CD8-positive, alpha-beta memory T cell (primary cell): ENCODE measurements around the gene RSAD2. TPM values are rescaled to one million over a fixed set of nuclear protein-coding genes. Genes with fewer than 3 reads are reported as not detected.

Experiments used
- CTCF ChIA-PET: fragments of 350-600 bp; sonication (Branson Sonifier 250); formaldehyde crosslinking; loops from one replicate; lab custom pipeline; 2021; ENCODE audit warnings: antibody characterized with exemption; lab: Charles Lee
- POLR2A ChIA-PET: fragments of 350-600 bp; sonication (Branson Sonifier 250); formaldehyde crosslinking; loops from one replicate; lab custom pipeline; 2021; ENCODE audit warnings: antibody characterized with exemption; lab: Charles Lee
- DNase-seq, 5 donors: peaks; one replicate each; pipeline versions ENCODE4 v3.0.0 to v3.0.0-alpha.2; 2020 to 2022; ENCODE audit warnings: mixed read lengths in 1 of 5
- H3K27ac ChIP-seq: one replicate; pipeline ENCODE4 v1.7.0; 2013; ENCODE audit warnings: low read depth, mild to moderate bottlenecking, low read length, moderate library complexity
- H3K27me3 ChIP-seq: 2 replicates; pipeline ENCODE4 v1.7.0; 2013; ENCODE audit warnings: low read length, mild to moderate bottlenecking; ENCODE audit not compliant: insufficient read depth, poor library complexity, severe bottlenecking
- H3K36me3 ChIP-seq: 2 replicates; pipeline ENCODE4 v1.7.0; 2013; ENCODE audit warnings: mild to moderate bottlenecking, low read length, moderate library complexity; ENCODE audit not compliant: insufficient read depth
- H3K4me1 ChIP-seq: 2 replicates; pipeline ENCODE4 v1.7.0; 2013; ENCODE audit warnings: mild to moderate bottlenecking, low read length, moderate library complexity; ENCODE audit not compliant: insufficient read depth
- H3K4me3 ChIP-seq: 2 replicates; pipeline ENCODE4 v1.7.0; 2013; ENCODE audit warnings: mild to moderate bottlenecking, low read length
- H3K9me3 ChIP-seq: 2 replicates; pipeline ENCODE4 v1.7.0; 2013; ENCODE audit warnings: mild to moderate bottlenecking, low read length
- H3K27ac Mint-ChIP-seq, 8 donors: one replicate each; pipeline ENCODE4 v1.8.0; 2020 to 2021; ENCODE audit warnings: mixed read lengths in 8 of 8, mild to moderate bottlenecking in 6 of 8, inconsistent platforms in 3 of 8, moderate library complexity in 3 of 8
- H3K27me3 Mint-ChIP-seq, 2 donors: one replicate each; pipeline ENCODE4 v1.8.0; 2020 to 2021; ENCODE audit warnings: mixed read lengths in 2 of 2, mild to moderate bottlenecking in 1 of 2, moderate library complexity in 1 of 2
- H3K36me3 Mint-ChIP-seq, 3 donors: one replicate each; pipeline ENCODE4 v1.8.0; 2020 to 2021; ENCODE audit warnings: mixed read lengths in 3 of 3, inconsistent platforms in 1 of 3, mild to moderate bottlenecking in 1 of 3
- H3K4me1 Mint-ChIP-seq, 3 donors: one replicate each; pipeline ENCODE4 v1.8.0; 2020 to 2021; ENCODE audit warnings: mixed read lengths in 3 of 3, inconsistent platforms in 1 of 3, mild to moderate bottlenecking in 1 of 3
- H3K4me3 Mint-ChIP-seq, 7 donors: one replicate each; pipeline ENCODE4 v1.8.0; 2020 to 2021; ENCODE audit warnings: mixed read lengths in 7 of 7, mild to moderate bottlenecking in 6 of 7, moderate library complexity in 4 of 7, inconsistent platforms in 2 of 7
- H3K9me3 Mint-ChIP-seq, 5 donors: one replicate each; pipeline ENCODE4 v1.8.0; 2020 to 2022; ENCODE audit warnings: mixed read lengths in 5 of 5, mild to moderate bottlenecking in 3 of 5, moderate library complexity in 2 of 5, inconsistent platforms in 1 of 5
- polyA plus RNA-seq: library from polyadenylated mRNA; unstranded; fragments of 300-500 nt; fragmentation: Illumina TruSeq; gene quantifications from one replicate; pipeline ENCODE4 v1.2.3, GENCODE V29; 2021
- total RNA-seq, 2 experiments: library from RNA; stranded (reverse); gene quantifications; one replicate each; pipeline ENCODE4 v1.2.3, GENCODE V29; 2021

RSAD2 gene
- total and polyA plus RNA-seq, 3 experiments from 2014 or later: 0.85 to 7.6 (median 1.00) TPM

- Histone ChIP-seq H3K4me1 (peaks cover 72% of the 10 kb centered on the region), H3K27ac (no peak overlapping the region), H3K9me3 (no peaks in the 10 kb centered on the region), H3K27me3 (no peaks in the 10 kb centered on the region), H3K4me3 (no peak overlapping the region), H3K36me3 (no peaks in the 10 kb centered on the region)
- DNase-seq: no peak
- Mint-ChIP-seq H3K4me3 (peak overlapping the region in 4 of 7 donors; percentile 32 to 83 (median 54)), H3K36me3 (peaks cover 0 to 3% (median 0%) of the 10 kb centered on the region in 3 donors), H3K27ac (peak overlapping the region in 3 of 8 donors; percentile 5 to 78 (median 55)), H3K4me1 (peaks cover 53 to 75% (median 73%) of the 10 kb centered on the region in 3 donors), H3K9me3 (no peaks in the 10 kb centered on the region), H3K27me3 (peaks cover 0 to 4% of the 10 kb centered on the region in 2 donors)
- POLR2A ChIA-PET: interaction anchor here (0.7 kb wide), 1 partner anchor 8 kb away, joined by 3 read pairs; no protein-coding TSS in a partner anchor
- CTCF ChIA-PET: interaction anchor here (1.8 to 6.3 kb wide), 4 partner anchors 9 to 50 kb away, joined by 9 to 68 read pairs (median 24); partner anchors contain the start of genes CMPK2 and RSAD2
Measured at GRCh38 chr2:6915399-6915798, 37.8 kb downstream of the RSAD2 start.

GRCh38 chr2:6916224-6916623 is 38.6 kb downstream of the RSAD2 start:
- peak overlapping the region; percentile 63 to 84 (median 76) for H3K4me3 Mint-ChIP-seq
- Histone ChIP-seq H3K9me3 (no peaks in the 10 kb centered on the region), H3K4me1 (peaks cover 72% of the 10 kb centered on the region), H3K27ac (no peak overlapping the region), H3K36me3 (no peaks in the 10 kb centered on the region), H3K4me3 (no peak overlapping the region), H3K27me3 (no peaks in the 10 kb centered on the region)
- DNase-seq: no peak
- H3K9me3 Mint-ChIP-seq: no peaks in the 10 kb centered on the region
- ChIA-PET POLR2A (interaction anchor here (0.7 to 0.9 kb wide), 2 partner anchors 9 kb away, joined by 3 read pairs; no protein-coding TSS in a partner anchor), CTCF (interaction anchor here (0.7 to 6.3 kb wide), 19 partner anchors 9 to 128 kb away, joined by 3 to 68 read pairs (median 6); partner anchors contain the start of genes CMPK2 and RSAD2)
- H3K36me3 Mint-ChIP-seq: peaks cover 0 to 3% (median 0%) of the 10 kb centered on the region in 3 donors
- peak overlapping the region in 3 of 8 donors; percentile 12 to 82 (median 22) for H3K27ac Mint-ChIP-seq
- peaks cover 0 to 4% of the 10 kb centered on the region in 2 donors for H3K27me3 Mint-ChIP-seq
- H3K4me1 Mint-ChIP-seq: peaks cover 51 to 75% (median 70%) of the 10 kb centered on the region in 3 donors

DNA sequence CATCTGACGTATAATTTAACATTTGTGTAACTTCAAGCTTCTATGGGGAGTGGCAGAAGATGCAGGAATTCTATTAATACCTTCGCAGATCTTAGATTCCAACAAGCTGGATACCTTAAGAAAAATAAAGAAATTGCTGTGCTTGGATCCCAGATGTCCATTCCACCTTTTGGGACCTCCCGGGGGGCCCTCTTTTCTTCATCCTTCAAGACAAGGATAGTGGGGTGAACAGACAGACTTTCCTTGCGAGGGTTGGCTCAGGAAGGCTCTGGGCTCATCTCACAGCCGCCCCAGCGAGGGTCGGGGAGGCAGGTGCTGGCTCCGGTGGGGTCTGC is 39.1 kb downstream of the RSAD2 start:
- H3K36me3 Mint-ChIP-seq: peaks cover 0 to 3% (median 0%) of the 10 kb centered on the region in 3 donors
- peaks cover 72% of the 10 kb centered on the region for H3K4me1 ChIP-seq
- no peaks in the 10 kb centered on the region for H3K9me3 Mint-ChIP-seq
- CTCF ChIA-PET: interaction anchor here (0.7 to 6.3 kb wide), 19 partner anchors 10 to 127 kb away, joined by 3 to 68 read pairs (median 6); partner anchors contain the start of genes CMPK2 and RSAD2
- H3K4me1 Mint-ChIP-seq: peaks cover 49 to 75% (median 70%) of the 10 kb centered on the region in 3 donors
- no peaks in the 10 kb centered on the region for H3K27me3 ChIP-seq
- peak overlapping the region in 2 of 8 donors; percentile 82 to 96 for H3K27ac Mint-ChIP-seq
- no peak for DNase-seq
- H3K27me3 Mint-ChIP-seq: peaks cover 0 to 4% of the 10 kb centered on the region in 2 donors
- H3K36me3 ChIP-seq: no peaks in the 10 kb centered on the region
- no peak overlapping the region for H3K27ac ChIP-seq
- POLR2A ChIA-PET: interaction anchor here (0.9 kb wide), 1 partner anchor 10 kb away, joined by 3 read pairs; no protein-coding TSS in a partner anchor
- no peaks in the 10 kb centered on the region for H3K9me3 ChIP-seq
- H3K4me3 ChIP-seq: peak overlapping the region; percentile 14
- H3K4me3 Mint-ChIP-seq: peak overlapping the region; percentile 63 to 84 (median 76)

GRCh38 chr2:6917071-6917760 is 39.6 kb downstream of the RSAD2 start, which contains the start of gene RNF144A:
TSS of gene RNF144A (plus strand) at chr2:6917412. CDS start at chr2:6996927, 79,515 bp downstream.
- no peaks in the 10 kb centered on the region for H3K9me3 ChIP-seq
- peaks cover 0 to 4% of the 10 kb centered on the region in 2 donors for H3K27me3 Mint-ChIP-seq
- H3K9me3 Mint-ChIP-seq: no peaks in the 10 kb centered on the region
- peak; percentile 62 to 78 (median 73) for DNase-seq
- peak within 1 kb of the TSS; percentile 52 for H3K4me3 ChIP-seq
- H3K36me3 Mint-ChIP-seq: peaks cover 0 to 3% (median 0%) of the 10 kb centered on the region in 3 donors
- ChIA-PET CTCF (interaction anchor here (0.7 to 6.3 kb wide), 19 partner anchors 10 to 127 kb away, joined by 3 to 68 read pairs (median 6); partner anchors contain the start of genes CMPK2 and RSAD2), POLR2A (interaction anchor here (0.9 kb wide), 1 partner anchor 10 kb away, joined by 3 read pairs; no protein-coding TSS in a partner anchor)
- H3K36me3 ChIP-seq: no peaks in the 10 kb centered on the region
- H3K27ac Mint-ChIP-seq: peak within 1 kb of the TSS in 6 of 8 donors; percentile 12 to 96 (median 76)
- peak within 1 kb of the TSS; percentile 40 for H3K27ac ChIP-seq
- H3K27me3 ChIP-seq: no peaks in the 10 kb centered on the region
- H3K4me1 ChIP-seq: peaks cover 72% of the 10 kb centered on the region
- H3K4me3 Mint-ChIP-seq: peak within 1 kb of the TSS; percentile 74 to 94 (median 80)
- H3K4me1 Mint-ChIP-seq: peaks cover 50 to 75% (median 70%) of the 10 kb centered on the region in 3 donors

DNA sequence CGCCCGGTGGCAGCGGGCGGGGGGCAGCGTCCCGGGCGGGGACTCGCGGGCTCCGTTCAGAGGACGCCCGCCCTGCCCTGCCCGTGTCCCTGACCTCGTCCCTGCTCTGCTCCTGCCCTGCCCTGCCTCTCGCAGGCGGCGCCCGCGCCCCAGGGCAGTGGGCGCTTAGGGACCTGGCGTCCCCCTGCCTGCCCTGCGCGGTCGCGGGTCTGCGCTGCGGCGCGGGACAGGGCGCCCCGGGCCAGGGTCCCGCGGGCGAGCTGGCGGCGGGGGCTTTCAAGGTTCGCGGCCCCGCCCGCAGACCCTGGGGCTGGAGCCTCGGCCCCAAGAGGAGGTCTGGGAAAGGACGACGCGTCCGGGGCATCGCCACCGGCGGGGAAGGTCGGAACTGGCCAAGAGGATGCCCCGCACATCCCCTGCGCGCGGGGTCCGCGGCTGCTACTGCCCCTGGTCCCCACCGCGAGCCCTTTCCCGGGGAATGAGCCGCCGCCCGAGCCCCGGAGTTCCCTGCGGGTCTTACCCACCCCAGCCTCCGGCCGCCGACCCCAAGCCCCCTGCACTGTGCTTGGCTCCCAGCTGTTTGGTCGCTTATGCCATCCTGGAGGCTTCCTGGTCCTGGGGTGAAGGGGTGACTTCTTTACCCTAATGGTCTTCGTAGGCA is 40.3 kb downstream of the RSAD2 start:
- H3K9me3 ChIP-seq: no peaks in the 10 kb centered on the region
- no peaks in the 10 kb centered on the region for H3K27me3 ChIP-seq
- Mint-ChIP-seq H3K27me3 (peaks cover 0 to 4% of the 10 kb centered on the region in 2 donors), H3K36me3 (no peaks in the 10 kb centered on the region), H3K4me1 (peaks cover 46 to 73% (median 69%) of the 10 kb centered on the region in 3 donors), H3K9me3 (no peaks in the 10 kb centered on the region), H3K27ac (peak overlapping the region in 4 of 8 donors; percentile 42 to 75 (median 68)), H3K4me3 (peak overlapping the region; percentile 60 to 94 (median 77))
- peak overlapping the region; percentile 52 for H3K4me3 ChIP-seq
- peak overlapping the region; percentile 40 for H3K27ac ChIP-seq
- DNase-seq: no peak
- peaks cover 69% of the 10 kb centered on the region for H3K4me1 ChIP-seq
- CTCF ChIA-PET: interaction anchor here (1.0 to 6.3 kb wide), 8 partner anchors 10 to 127 kb away, joined by 5 to 68 read pairs (median 8); partner anchors contain the start of gene CMPK2
- H3K36me3 ChIP-seq: no peaks in the 10 kb centered on the region
- POLR2A ChIA-PET: interaction anchor here (0.6 to 0.7 kb wide), 3 partner anchors 13 to 164 kb away, joined by 3 to 6 read pairs (median 4); partner anchors contain the start of gene CMPK2

DNA sequence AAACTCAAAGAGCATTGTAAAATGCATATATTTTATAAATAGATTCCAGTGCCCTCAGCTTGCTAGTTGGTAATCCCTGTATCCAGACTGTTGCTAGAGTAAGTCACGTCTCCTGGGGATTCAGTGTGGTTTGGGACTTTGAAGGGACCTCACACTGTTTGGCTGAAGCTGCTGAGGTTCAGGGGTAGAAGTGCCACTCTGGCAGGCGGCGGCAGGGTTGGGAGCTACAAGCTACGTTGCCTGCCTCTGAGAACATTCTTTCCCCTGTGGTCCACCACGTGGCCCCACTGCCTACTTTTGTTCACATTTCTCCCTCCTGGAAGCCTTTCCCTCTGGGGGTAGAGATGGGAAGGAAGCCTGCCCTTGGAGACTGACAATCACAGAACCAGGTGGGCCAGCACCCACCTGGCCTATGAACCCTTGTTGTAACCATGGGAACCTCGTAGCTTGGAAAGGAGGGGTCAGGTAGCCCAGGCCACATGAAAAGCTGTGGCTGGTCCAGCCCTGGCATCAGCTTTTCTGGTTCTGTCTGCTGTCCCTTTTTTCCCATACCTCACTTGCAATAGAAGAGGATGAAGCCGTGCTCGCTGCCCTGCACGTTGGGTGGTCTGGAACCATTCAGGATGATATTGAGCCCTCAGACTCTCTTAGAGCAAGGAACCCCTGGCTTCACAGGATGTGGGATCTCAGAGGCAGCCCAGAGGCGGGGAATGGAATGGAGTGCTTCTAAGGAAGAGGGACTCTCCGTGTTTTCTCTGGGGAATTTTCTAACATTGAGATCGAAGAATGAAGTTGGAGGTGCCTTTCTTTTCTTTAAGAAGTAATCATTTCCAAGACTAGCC is 42.5 kb downstream of the RSAD2 start:
- H3K4me1 Mint-ChIP-seq: peaks cover 50 to 77% (median 73%) of the 10 kb centered on the region in 3 donors
- ChIA-PET CTCF (interaction anchor here (1.0 to 6.3 kb wide), 7 partner anchors 8 to 124 kb away, joined by 3 to 68 read pairs (median 3); partner anchors contain the start of genes CMPK2 and RSAD2), POLR2A (no interaction called here)
- H3K36me3 Mint-ChIP-seq: peaks cover 0 to 8% (median 1%) of the 10 kb centered on the region in 3 donors
- no peaks in the 10 kb centered on the region for H3K36me3 ChIP-seq
- no peaks in the 10 kb centered on the region for H3K9me3 Mint-ChIP-seq
- no peak for DNase-seq
- no peaks in the 10 kb centered on the region for H3K27me3 ChIP-seq
- no peak overlapping the region for H3K27ac ChIP-seq
- H3K9me3 ChIP-seq: no peaks in the 10 kb centered on the region
- H3K4me3 Mint-ChIP-seq: peak overlapping the region in 5 of 7 donors; percentile 19 to 94 (median 81)
- peaks cover 75% of the 10 kb centered on the region for H3K4me1 ChIP-seq
- H3K4me3 ChIP-seq: peak overlapping the region; percentile 9
- H3K27ac Mint-ChIP-seq: peak overlapping the region in 3 of 8 donors; percentile 14 to 76 (median 18)
- peaks cover 0 to 2% of the 10 kb centered on the region in 2 donors for H3K27me3 Mint-ChIP-seq

GRCh38 chr2:6920743-6921064 is 43.1 kb downstream of the RSAD2 start:
- CTCF ChIA-PET: interaction anchor here (1.1 to 2.0 kb wide), 3 partner anchors 54 to 124 kb away, joined by 3 to 5 read pairs (median 3); partner anchors contain the start of gene CMPK2
- Histone ChIP-seq H3K27me3 (no peaks in the 10 kb centered on the region), H3K4me3 (no peak overlapping the region), H3K9me3 (no peaks in the 10 kb centered on the region), H3K36me3 (no peaks in the 10 kb centered on the region), H3K27ac (no peak overlapping the region), H3K4me1 (peaks cover 75% of the 10 kb centered on the region)
- Mint-ChIP-seq H3K4me3 (peak overlapping the region in 2 of 7 donors; percentile 9 to 85), H3K27ac (peak overlapping the region in 3 of 8 donors; percentile 14 to 76 (median 18)), H3K27me3 (peaks cover 0 to 2% of the 10 kb centered on the region in 2 donors), H3K9me3 (no peaks in the 10 kb centered on the region), H3K4me1 (peaks cover 56 to 77% (median 75%) of the 10 kb centered on the region in 3 donors), H3K36me3 (peaks cover 0 to 8% (median 1%) of the 10 kb centered on the region in 3 donors)
- DNase-seq: no peak
- POLR2A ChIA-PET: no interaction called here
